K562 (cell line): ENCODE measurements around the gene TMEM150C.

Experiments
- CCNT2 ChIP-seq: IDR thresholded peaks from 2 replicates; pipeline ENCODE4 v1.6.1; 2011; ENCODE audit warnings: borderline replicate concordance, low read depth, mild to moderate bottlenecking, moderate library complexity, mixed read lengths, low read length; ENCODE audit not compliant: insufficient read length; ENCODE audit errors: extremely low read depth
- ZNF121 ChIP-seq: sonication (generic); formaldehyde crosslinking; conservative IDR thresholded peaks from 2 replicates; pipeline ENCODE4 v1.8.0; 2022; ENCODE audit warnings: missing genetic modification reagents

GRCh38 chr4:82559735-82560120 is 2.1 kb downstream of the TMEM150C start:
- TF ChIP-seq CCNT2 (no peak), ZNF121 (no peak)
